H1 (cell line): Measurements from ENCODE around the gene IL32. TPM values are rescaled to one million over a fixed set of nuclear protein-coding genes. Genes with fewer than 3 reads are reported as not detected.

Experiments
- CTCF ChIA-PET: fragments of 300-600 bp; sonication (Branson Sonifier 250); formaldehyde crosslinking; loops from one replicate; lab custom pipeline; 2021; ENCODE audit not compliant: partially characterized antibody; lab: Charles Lee
- POLR2A ChIA-PET: fragments of 300-600 bp; sonication (Branson Sonifier 250); formaldehyde crosslinking; loops from one replicate; lab custom pipeline; 2021; ENCODE audit warnings: inconsistent platforms; ENCODE audit not compliant: partially characterized antibody; lab: Charles Lee
- DNase-seq, 2 experiments: peaks; one replicate each; pipeline versions ENCODE4 v3.0.0 to v3.0.0-alpha.2; 2010 to 2022; ENCODE audit warnings: low spot score in 2 of 2, low read depth in 1 of 2, mixed read lengths in 1 of 2
- FAIRE-seq: peaks from 2 replicates; lab custom pipeline; 2011; peaks lifted over from hg19 to GRCh38; lab: Jason Lieb, UNC
- H2AFZ ChIP-seq: 2 replicates; pipeline ENCODE4 v1.8.1; 2012; ENCODE audit warnings: low read length, inconsistent platforms
- H2AK5ac ChIP-seq: 2 replicates; pipeline ENCODE4 v1.6.1; 2013; ENCODE audit warnings: low read depth, low read length
- H2BK120ac ChIP-seq: replicated peaks from 2 replicates; pipeline ENCODE3; 2013; ENCODE audit warnings: low read depth, low read length, inconsistent platforms
- H2BK12ac ChIP-seq: 2 replicates; pipeline ENCODE4 v1.6.1; 2013; ENCODE audit warnings: low read depth, low read length
- H2BK15ac ChIP-seq: 2 replicates; pipeline ENCODE4 v1.6.1; 2013; ENCODE audit warnings: low read length
- H2BK20ac ChIP-seq: 2 replicates; pipeline ENCODE4 v1.6.1; 2013; ENCODE audit warnings: low read length
- H2BK5ac ChIP-seq: 2 replicates; pipeline ENCODE4 v1.6.1; 2013; ENCODE audit warnings: low read depth, low read length
- H3K14ac ChIP-seq: 2 replicates; pipeline ENCODE4 v1.6.1; 2013; ENCODE audit warnings: inconsistent platforms; ENCODE audit not compliant: insufficient read length
- H3K18ac ChIP-seq: 2 replicates; pipeline ENCODE4 v1.6.1; 2013; ENCODE audit warnings: low read length; ENCODE audit errors: extremely low read depth
- H3K23ac ChIP-seq: 2 replicates; pipeline ENCODE4 v1.6.1; 2013; ENCODE audit warnings: inconsistent platforms; ENCODE audit not compliant: insufficient read length
- H3K23me2 ChIP-seq: 2 replicates; pipeline ENCODE4 v1.6.1; 2013; ENCODE audit warnings: low read depth, low read length
- H3K27ac ChIP-seq: 2 replicates; pipeline ENCODE4 v1.6.1; 2011; ENCODE audit warnings: low read depth, low read length, inconsistent platforms
- H3K27me3 ChIP-seq, 4 experiments: replicated peaks in 1 of 4; 1 replicate in 1 of 4; 2 replicates in 3 of 4; pipeline versions ENCODE4 v1.6.1 to v1.8.1; 2011 to 2013; ENCODE audit warnings: low read length in 3 of 4, mild to moderate bottlenecking in 3 of 4, inconsistent platforms in 2 of 4, mixed read lengths in 2 of 4, moderate library complexity in 1 of 4; ENCODE audit not compliant: control insufficient read depth in 3 of 4, insufficient read depth in 3 of 4; ENCODE audit errors: extremely low read depth in 1 of 4
- H3K36me3 ChIP-seq, 4 experiments: 2 replicates each; pipeline versions ENCODE4 v1.6.1 to v1.8.1; 2011 to 2013; ENCODE audit warnings: mild to moderate bottlenecking in 4 of 4, low read length in 3 of 4, moderate library complexity in 2 of 4, control low read depth in 1 of 4, inconsistent platforms in 1 of 4; ENCODE audit not compliant: insufficient read depth in 4 of 4, control insufficient read depth in 2 of 4
- H3K4ac ChIP-seq: replicated peaks from 2 replicates; pipeline ENCODE3; 2013; ENCODE audit warnings: low read length, low read depth, mixed read lengths, inconsistent platforms; ENCODE audit not compliant: insufficient read length
- H3K4me1 ChIP-seq, 4 experiments: replicated peaks in 1 of 4; 1 replicate in 1 of 4; 2 replicates in 3 of 4; pipeline versions ENCODE4 v1.6.1 to v1.8.1; 2011 to 2013; ENCODE audit warnings: low read length in 3 of 4, inconsistent platforms in 2 of 4, mixed read lengths in 1 of 4; ENCODE audit not compliant: insufficient read depth in 4 of 4, control insufficient read depth in 3 of 4
- H3K4me2 ChIP-seq, 2 experiments: 2 replicates each; pipeline versions ENCODE4 v1.6.1 to v1.8.1; 2011 to 2013; ENCODE audit warnings: low read depth in 2 of 2, low read length in 2 of 2, control low read depth in 1 of 2, inconsistent platforms in 1 of 2, mild to moderate bottlenecking in 1 of 2; ENCODE audit not compliant: insufficient read depth in 1 of 2
- H3K4me3 ChIP-seq, 4 experiments: fragments of 200-600, 300-600 bp in 1 of 4; sonication (generic), shearing (Covaris generic), sonication (Bioruptor Twin) in 1 of 4; 2 replicates each; pipeline versions ENCODE4 v1.5.1 to v1.8.1; 2011 to 2016; ENCODE audit warnings: low read length in 4 of 4, low read depth in 3 of 4, control low read depth in 2 of 4, inconsistent platforms in 2 of 4, mild to moderate bottlenecking in 2 of 4, mixed read lengths in 1 of 4, moderate library complexity in 1 of 4; ENCODE audit not compliant: insufficient read depth in 2 of 4; ENCODE audit errors: extremely low read depth in 1 of 4
- H3K56ac ChIP-seq: replicated peaks from 2 replicates; pipeline ENCODE3; 2013; ENCODE audit warnings: low read depth, mild to moderate bottlenecking, mixed read lengths, low read length, inconsistent platforms; ENCODE audit not compliant: insufficient read length
- H3K79me1 ChIP-seq: 2 replicates; pipeline ENCODE4 v1.6.1; 2013; ENCODE audit warnings: low read depth, low read length, control low read depth
- H3K79me2 ChIP-seq, 2 experiments: 2 replicates each; pipeline versions ENCODE4 v1.6.1 to v1.8.1; 2012 to 2013; ENCODE audit warnings: low read length in 2 of 2, mild to moderate bottlenecking in 2 of 2, inconsistent platforms in 1 of 2; ENCODE audit not compliant: insufficient read depth in 2 of 2, control insufficient read depth in 1 of 2
- H3K9ac ChIP-seq, 4 experiments: replicated peaks in 1 of 4; 1 replicate in 1 of 4; 2 replicates in 3 of 4; pipeline versions ENCODE4 v1.6.1 to v1.8.1; 2011 to 2013; ENCODE audit warnings: low read depth in 3 of 4, low read length in 3 of 4, control low read depth in 2 of 4, mild to moderate bottlenecking in 2 of 4, moderate library complexity in 2 of 4, inconsistent platforms in 1 of 4; ENCODE audit errors: extremely low read depth in 1 of 4
- H3K9me3 ChIP-seq, 2 experiments: 2 replicates each; pipeline versions ENCODE4 v1.6.1 to v1.8.1; 2012 to 2013; ENCODE audit warnings: mild to moderate bottlenecking in 2 of 2, moderate library complexity in 2 of 2, control low read depth in 1 of 2, inconsistent platforms in 1 of 2, low read depth in 1 of 2, low read length in 1 of 2, mixed read lengths in 1 of 2; ENCODE audit not compliant: insufficient read depth in 2 of 2
- H4K20me1 ChIP-seq, 2 experiments: replicated peaks in 1 of 2; 2 replicates each; pipeline versions ENCODE3 to v1.8.1; 2011 to 2013; ENCODE audit warnings: inconsistent platforms in 2 of 2, low read length in 2 of 2, mild to moderate bottlenecking in 1 of 2; ENCODE audit not compliant: insufficient read depth in 2 of 2, control insufficient read depth in 1 of 2
- H4K5ac ChIP-seq: 2 replicates; pipeline ENCODE4 v1.6.1; 2013; ENCODE audit warnings: low read length, low read depth, mixed read lengths, inconsistent platforms; ENCODE audit not compliant: insufficient read length
- H4K8ac ChIP-seq: 2 replicates; pipeline ENCODE4 v1.8.0; 2013; ENCODE audit warnings: mild to moderate bottlenecking, moderate library complexity, low read length, inconsistent platforms; ENCODE audit not compliant: insufficient read depth; ENCODE audit errors: extremely low read depth
- H4K91ac ChIP-seq: replicated peaks from 2 replicates; pipeline ENCODE3; 2013; ENCODE audit warnings: low read length, mixed read lengths, inconsistent platforms; ENCODE audit not compliant: insufficient read length
- BACH1 ChIP-seq: IDR thresholded peaks from 2 replicates; pipeline ENCODE4 v1.6.1; 2012; ENCODE audit warnings: low read length, improper control_type of control experiment
- CTBP2 ChIP-seq: IDR thresholded peaks from 2 replicates; pipeline ENCODE4 v1.7.0; 2011; ENCODE audit warnings: borderline replicate concordance, mild to moderate bottlenecking, moderate library complexity, mixed read lengths, low read length; ENCODE audit not compliant: insufficient read depth, insufficient read length
- RFX5 ChIP-seq: IDR thresholded peaks from 2 replicates; pipeline ENCODE4 v1.6.1; 2011; ENCODE audit warnings: low read depth, low read length, improper control_type of control experiment, borderline replicate concordance
- TBP ChIP-seq: IDR thresholded peaks from 2 replicates; pipeline ENCODE4 v1.6.1; 2011; ENCODE audit warnings: low read depth, low read length, improper control_type of control experiment
- TEAD4 ChIP-seq: IDR thresholded peaks from 2 replicates; pipeline ENCODE4 v1.6.1; 2012; ENCODE audit warnings: low read depth, low read length, inconsistent platforms, mixed read lengths
- WGBS, 2 experiments: shearing (Covaris generic) in 1 of 2; methylation state at CpG; one replicate each; pipeline versions ENCODE4 v1.1.6 to v1.1.7; 2013 to 2015; ENCODE audit warnings: low lambda C conversion rate in 2 of 2, mixed read lengths in 2 of 2, inconsistent platforms in 1 of 2, low coverage in 1 of 2, missing lambda C conversion rate in 1 of 2; ENCODE audit not compliant: insufficient replicate concordance in 2 of 2, insufficient coverage in 1 of 2, insufficient read length in 1 of 2; ENCODE audit errors: extremely low coverage in 1 of 2, missing lambda C conversion rate in 1 of 2; 5-methylcytosine and 5-hydroxymethylcytosine counted together
- polyA plus RNA-seq, 7 experiments: library from polyadenylated mRNA; depleted of rRNA in 3 of 7; stranded (reverse) in 5 of 7; unstranded in 2 of 7; fragments of >200 nt in 5 of 7; fragments of 200-250 nt in 2 of 7; gene quantifications; 1 replicate in 5 of 7; 2 replicates in 1 of 7; 4 replicates in 1 of 7; pipeline versions ENCODE4 v1.2.1 to v1.2.3, GENCODE V29; 2011 to 2013; ENCODE audit warnings: missing spikeins in 2 of 7, mixed read lengths in 2 of 7
- total RNA-seq: library from RNA; stranded (reverse); fragmentation: NEBNext Ultra II Directional; extraction: Animal tissue kit (Norgen Biotek cat#: 25700); gene quantifications from 2 replicates; pipeline ENCODE4 v1.2.1, GENCODE V29; 2021
- TF ChIP-seq, protein P1 (sequence below): IDR thresholded peaks from 2 replicates; pipeline ENCODE4 v1.6.1; 2012; ENCODE audit warnings: inconsistent platforms
- TF ChIP-seq, protein P2 (sequence below), 3 experiments: IDR thresholded peaks; 1 replicate in 2 of 3; 2 replicates in 1 of 3; pipeline versions ENCODE4 v1.5.1 to v1.6.1; 2011; ENCODE audit warnings: low read length in 3 of 3, mild to moderate bottlenecking in 3 of 3, inconsistent platforms in 2 of 3, low read depth in 1 of 3, moderate library complexity in 1 of 3; ENCODE audit not compliant: insufficient read depth in 1 of 3; ENCODE audit errors: control extremely low read depth in 1 of 3

Gene IL32
- total and polyA plus RNA-seq, 2 of the 8 experiments (the other 6 are each of a cell fraction or from before 2014, with no cell fraction given) = 2.7 to 5.0 TPM

DNA sequence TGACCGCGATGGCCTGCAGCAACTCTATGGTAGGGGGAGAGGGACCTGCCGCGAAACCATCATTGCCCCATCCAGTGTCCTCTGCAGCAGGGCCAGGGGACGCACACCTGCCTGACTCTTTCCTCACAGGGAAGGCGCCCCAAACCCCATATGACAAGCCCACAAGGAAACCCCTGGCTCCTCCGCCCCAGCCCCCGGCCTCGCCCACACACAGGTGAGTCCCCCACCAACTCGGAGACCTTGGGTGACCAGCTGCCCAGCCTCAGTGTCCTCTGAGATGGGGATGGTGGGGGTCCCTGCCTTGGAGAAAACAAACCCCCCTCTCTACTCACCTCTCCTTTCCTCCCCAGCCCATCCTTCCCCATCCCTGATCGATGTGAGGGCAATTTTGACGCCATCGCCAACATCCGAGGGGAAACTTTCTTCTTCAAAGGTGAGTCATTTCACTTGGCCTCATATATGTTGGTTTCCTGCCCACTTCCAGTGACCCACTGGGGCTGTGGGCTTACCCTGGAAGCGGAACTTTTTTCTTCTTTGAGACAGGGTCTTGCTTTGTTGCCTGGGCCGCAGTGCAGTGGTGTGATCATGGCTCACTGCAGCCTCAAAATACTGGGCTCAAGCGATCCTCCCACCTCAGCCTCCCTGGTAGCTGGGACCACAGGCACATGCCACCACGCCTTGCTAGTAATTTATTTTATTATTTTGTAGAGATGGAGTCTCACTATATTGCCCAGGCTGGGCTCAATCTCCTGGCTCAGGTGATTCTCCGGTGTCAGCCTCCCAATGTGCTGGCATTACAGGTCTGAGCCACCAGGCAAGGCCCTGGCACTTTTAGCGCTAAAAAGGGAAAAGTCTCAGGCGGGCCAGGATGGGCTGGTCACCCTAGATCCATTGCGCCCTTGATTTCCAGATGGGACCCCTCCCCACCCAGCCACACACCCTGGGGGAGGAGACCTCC, 8.0 kb upstream of the IL32 start:
- Histone ChIP-seq H3K79me1 (no peaks in the 10 kb centered on the region), H3K36me3 (no peaks in the 10 kb centered on the region; a peak in 1 of 8 replicates), H4K8ac (no peak overlapping the region), H3K9me3 (no peaks in the 10 kb centered on the region), H3K18ac (no peak overlapping the region), H3K27me3 (no peaks in the 10 kb centered on the region; a peak in 1 of 7 replicates), H3K23me2 (peaks cover 6% of the 10 kb centered on the region; the same call in 1 of the 2 replicates), H2BK120ac (no peak overlapping the region), H2BK20ac (no peak overlapping the region), H3K27ac (no peak overlapping the region), H4K5ac (no peak overlapping the region), H3K4me1 (peaks cover 5 to 17% (median 6%) of the 10 kb centered on the region in 4 experiments; a peak in 6 of 7 replicates), H3K9ac (peak overlapping the region in 1 of 4 experiments; percentile 58; a peak in 1 of 7 replicates), H2AK5ac (no peak overlapping the region), H2AFZ (no peak overlapping the region), H3K23ac (no peak overlapping the region), H2BK5ac (no peak overlapping the region), H3K4me3 (peak overlapping the region; percentile 39 to 86 (median 67)), H3K56ac (no peak overlapping the region), H2BK15ac (no peak overlapping the region), H3K4ac (no peak overlapping the region), H3K14ac (no peak overlapping the region), H4K91ac (no peak overlapping the region), H2BK12ac (no peak overlapping the region), H3K4me2 (peak overlapping the region; percentile 49 to 85), H3K79me2 (no peaks in the 10 kb centered on the region), H4K20me1 (peaks cover 7% of the 10 kb centered on the region in 2 experiments)
- ChIA-PET CTCF (interaction anchor here (0.7 to 8.3 kb wide), 21 partner anchors 10 to 85 kb away, joined by 3 to 88 read pairs (median 9); partner anchors contain the start of genes MMP25 and ZSCAN10), POLR2A (interaction anchor here (0.9 to 12.7 kb wide), 21 partner anchors 10 to 93 kb away, joined by 3 to 140 read pairs (median 6); partner anchors contain the start of genes CLDN6, HCFC1R1, MMP25 and THOC6)
- FAIRE-seq (no peak), DNase-seq (no peak)
- 94% methylated on average over 19 of the region's 22 CpGs; no CpG with 5 or more reads in 1 of the 2 experiments for WGBS, 2 experiments
- TF ChIP-seq, protein P1, sequence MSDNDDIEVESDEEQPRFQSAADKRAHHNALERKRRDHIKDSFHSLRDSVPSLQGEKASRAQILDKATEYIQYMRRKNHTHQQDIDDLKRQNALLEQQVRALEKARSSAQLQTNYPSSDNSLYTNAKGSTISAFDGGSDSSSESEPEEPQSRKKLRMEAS = no peak
- TF ChIP-seq CTBP2 (no peak), TBP (no peak), TEAD4 (no peak), RFX5 (no peak), BACH1 (no peak)
- TF ChIP-seq, protein P2, sequence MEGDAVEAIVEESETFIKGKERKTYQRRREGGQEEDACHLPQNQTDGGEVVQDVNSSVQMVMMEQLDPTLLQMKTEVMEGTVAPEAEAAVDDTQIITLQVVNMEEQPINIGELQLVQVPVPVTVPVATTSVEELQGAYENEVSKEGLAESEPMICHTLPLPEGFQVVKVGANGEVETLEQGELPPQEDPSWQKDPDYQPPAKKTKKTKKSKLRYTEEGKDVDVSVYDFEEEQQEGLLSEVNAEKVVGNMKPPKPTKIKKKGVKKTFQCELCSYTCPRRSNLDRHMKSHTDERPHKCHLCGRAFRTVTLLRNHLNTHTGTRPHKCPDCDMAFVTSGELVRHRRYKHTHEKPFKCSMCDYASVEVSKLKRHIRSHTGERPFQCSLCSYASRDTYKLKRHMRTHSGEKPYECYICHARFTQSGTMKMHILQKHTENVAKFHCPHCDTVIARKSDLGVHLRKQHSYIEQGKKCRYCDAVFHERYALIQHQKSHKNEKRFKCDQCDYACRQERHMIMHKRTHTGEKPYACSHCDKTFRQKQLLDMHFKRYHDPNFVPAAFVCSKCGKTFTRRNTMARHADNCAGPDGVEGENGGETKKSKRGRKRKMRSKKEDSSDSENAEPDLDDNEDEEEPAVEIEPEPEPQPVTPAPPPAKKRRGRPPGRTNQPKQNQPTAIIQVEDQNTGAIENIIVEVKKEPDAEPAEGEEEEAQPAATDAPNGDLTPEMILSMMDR (IDR thresholded peaks at IDR 0.05; ENCODE audit: control extremely low read depth in 1 of 3, insufficient read depth in 1 of 3, low read depth in 1 of 3, low read length in 3 of 3) = no peak
